Thyroid gland (tissue), 4 donors: Measurements from ENCODE around the gene OSBPL1A. TPM values are rescaled to one million over a fixed set of nuclear protein-coding genes. Genes with fewer than 3 reads are reported as not detected.

Source experiments
- DNase-seq, 2 donors: peaks; one replicate each; pipeline ENCODE4 v3.0.0-alpha.2; 2019
- H3K27ac ChIP-seq, 3 donors: fragments of 200-600 bp; sonication (generic); 1 replicate in 2 of 3; 2 replicates in 1 of 3; pipeline ENCODE4 v1.5.1; 2016 to 2019; ENCODE audit warnings: mild to moderate bottlenecking in 1 of 3, moderate library complexity in 1 of 3
- H3K27me3 ChIP-seq: fragments of 200-600 bp; sonication (generic); one replicate; pipeline ENCODE4 v1.5.1; 2019
- H3K36me3 ChIP-seq, 2 donors: fragments of 200-600 bp; sonication (generic); one replicate each; pipeline ENCODE4 v1.5.1; 2016 to 2019
- H3K4me1 ChIP-seq, 2 donors: fragments of 200-600 bp; sonication (generic); one replicate each; pipeline ENCODE4 v1.5.1; 2017 to 2019
- H3K4me3 ChIP-seq, 3 donors: fragments of 200-600 bp; sonication (generic); replicated peaks in 1 of 3; 1 replicate in 2 of 3; 2 replicates in 1 of 3; pipeline ENCODE4 v1.5.1; 2016; ENCODE audit warnings: mild to moderate bottlenecking in 1 of 3
- H3K9me3 ChIP-seq: fragments of 200-600 bp; sonication (generic); one replicate; pipeline ENCODE4 v1.5.1; 2017
- CTCF ChIP-seq, 6 experiments: fragments of 200-600 bp in 3 of 6; fragments of 450-650 bp in 3 of 6; sonication (generic) in 3 of 6; IDR thresholded peaks; one replicate each; pipeline ENCODE4 v1.5.1; 2016 to 2019; ENCODE audit warnings: antibody characterized with exemption in 6 of 6, mild to moderate bottlenecking in 2 of 6, inconsistent platforms in 1 of 6, moderate library complexity in 1 of 6
- POLR2A ChIP-seq, 2 donors: fragments of 450-650 bp; IDR thresholded peaks; one replicate each; pipeline ENCODE4 v1.6.1; 2017; ENCODE audit warnings: antibody characterized with exemption in 2 of 2, mild to moderate bottlenecking in 2 of 2, moderate library complexity in 1 of 2
- WGBS, 2 donors: methylation state at CpG; one replicate each; pipeline ENCODE4 v1.1.5; 2017; 5-methylcytosine and 5-hydroxymethylcytosine counted together
- intact Hi-C: fragments of 100-400 bp; cut with DNase I; formaldehyde crosslinking; loops from one replicate; pipeline ENCODE4 v1.15.1; 2023
- total RNA-seq, 4 donors: library from RNA; depleted of rRNA; stranded (reverse); fragments of >200 nt; gene quantifications; one replicate each; pipeline ENCODE4 v1.2.3, GENCODE V29; 2016

Gene OSBPL1A
- total RNA-seq, 4 donors from 2014 or later = 47.0 to 57.4 (median 48.2) TPM

- H3K27ac ChIP-seq = no peak overlapping the region
- no peak overlapping the region for H3K4me3 ChIP-seq
- H3K9me3 ChIP-seq = no peaks in the 10 kb centered on the region
- H3K4me1 ChIP-seq = peaks cover 0 to 4% of the 10 kb centered on the region in 2 donors
- no peaks in the 10 kb centered on the region for H3K27me3 ChIP-seq
- TF ChIP-seq POLR2A (IDR thresholded peaks at IDR 0.05) = no peak
- no peak for TF ChIP-seq CTCF (IDR thresholded peaks at IDR 0.05)
- H3K36me3 ChIP-seq = no peaks in the 10 kb centered on the region
- intact Hi-C loops = no loop called here
- DNase-seq = no peak
- WGBS, 2 donors = 94 to 97% methylated on average over 2 of the region's 2 CpGs
These were observed 276.0 kb downstream of the OSBPL1A start for GRCh38 chr18:24121625-24122024.

GRCh38 chr18:24120676-24121075, 276.9 kb downstream of the OSBPL1A start:
- H3K4me1 ChIP-seq = no peaks in the 10 kb centered on the region
- 95 to 99% methylated on average over 4 of the region's 4 CpGs for WGBS, 2 donors
- H3K4me3 ChIP-seq = no peak overlapping the region
- TF ChIP-seq POLR2A (IDR thresholded peaks at IDR 0.05) (no peak), CTCF (IDR thresholded peaks at IDR 0.05) (no peak)
- H3K27ac ChIP-seq = no peak overlapping the region
- intact Hi-C loops = no loop called here
- no peaks in the 10 kb centered on the region for H3K36me3 ChIP-seq
- no peak for DNase-seq
- no peaks in the 10 kb centered on the region for H3K9me3 ChIP-seq
- no peaks in the 10 kb centered on the region for H3K27me3 ChIP-seq

GRCh38 chr18:24118750-24119577, 278.7 kb downstream of the OSBPL1A start:
- DNase-seq = peak; percentile 79 to 84
- Histone ChIP-seq H3K4me3 (no peak overlapping the region), H3K27me3 (no peaks in the 10 kb centered on the region), H3K4me1 (no peaks in the 10 kb centered on the region), H3K36me3 (no peaks in the 10 kb centered on the region), H3K9me3 (no peaks in the 10 kb centered on the region), H3K27ac (no peak overlapping the region)
- WGBS, 2 donors = 60 to 61% methylated on average over 8 of the region's 8 CpGs
- peak; percentile 82 to 93 (median 86) for TF ChIP-seq CTCF (IDR thresholded peaks at IDR 0.05)
- no peak for TF ChIP-seq POLR2A (IDR thresholded peaks at IDR 0.05)
- intact Hi-C loops = loop anchor here (5.0 kb wide), 1 partner anchor 497 kb away; no protein-coding TSS in a partner anchor

GRCh38 chr18:24115628-24116027, 282.0 kb downstream of the OSBPL1A start:
- DNase-seq = no peak
- Histone ChIP-seq H3K4me3 (no peak overlapping the region), H3K4me1 (no peaks in the 10 kb centered on the region), H3K27ac (no peak overlapping the region), H3K9me3 (no peaks in the 10 kb centered on the region), H3K36me3 (no peaks in the 10 kb centered on the region), H3K27me3 (no peaks in the 10 kb centered on the region)
- 82 to 84% methylated on average over 2 of the region's 2 CpGs for WGBS, 2 donors
- TF ChIP-seq POLR2A (IDR thresholded peaks at IDR 0.05) (no peak), CTCF (IDR thresholded peaks at IDR 0.05) (no peak)
- intact Hi-C loops = loop anchor here (5.0 kb wide), 1 partner anchor 493 kb away; no protein-coding TSS in a partner anchor

- DNase-seq = no peak
- H3K4me1 ChIP-seq = no peaks in the 10 kb centered on the region
- H3K27ac ChIP-seq = no peak overlapping the region
- H3K27me3 ChIP-seq = no peaks in the 10 kb centered on the region
- intact Hi-C loops = loop anchor here (5.0 kb wide), 1 partner anchor 493 kb away; no protein-coding TSS in a partner anchor
- H3K4me3 ChIP-seq = no peak overlapping the region
- 88 to 94% methylated on average over 4 of the region's 4 CpGs for WGBS, 2 donors
- no peak for TF ChIP-seq CTCF (IDR thresholded peaks at IDR 0.05)
- no peak for TF ChIP-seq POLR2A (IDR thresholded peaks at IDR 0.05)
- no peaks in the 10 kb centered on the region for H3K36me3 ChIP-seq
- no peaks in the 10 kb centered on the region for H3K9me3 ChIP-seq
These were observed 282.6 kb downstream of the OSBPL1A start for GRCh38 chr18:24114924-24115549.
